AG04450 (cell line): ENCODE results near the gene DCDC1. TPM values are rescaled to one million over a fixed set of nuclear protein-coding genes. Genes with fewer than 3 reads are reported as not detected.

ENCODE experiments used
- CTCF ChIA-PET: fragments of 300-600, 350-600 bp; formaldehyde crosslinking; extraction: SDS; loops from one replicate; lab custom pipeline; 2022; ENCODE audit warnings: antibody characterized with exemption, inconsistent platforms; lab: Charles Lee
- POLR2A ChIA-PET: fragments of 350-600 bp; formaldehyde crosslinking; extraction: SDS; loops from one replicate; lab custom pipeline; 2021; ENCODE audit warnings: antibody characterized with exemption, inconsistent platforms; lab: Yijun Ruan, JAX
- DNase-seq: peaks from one replicate; pipeline ENCODE4 v3.0.0-alpha.2; 2011; ENCODE audit warnings: low read depth, low spot score
- H3K27ac ChIP-seq: one replicate; pipeline ENCODE4 v1.5.1; 2012; ENCODE audit warnings: low read depth, low read length, control low read depth
- H3K27me3 ChIP-seq: one replicate; pipeline ENCODE4 v1.6.0; 2012; ENCODE audit warnings: low read length; ENCODE audit not compliant: control insufficient read depth, insufficient read depth
- H3K4me3 ChIP-seq: 2 replicates; pipeline ENCODE4 v1.5.1; 2011; ENCODE audit warnings: mild to moderate bottlenecking, low read depth, low read length, control low read depth
- H3K9me3 ChIP-seq: 2 replicates; pipeline ENCODE4 v1.5.1; 2012; ENCODE audit warnings: low read length; ENCODE audit not compliant: control insufficient read depth, insufficient read depth
- CTCF ChIP-seq: IDR thresholded peaks from 2 replicates; pipeline ENCODE4 v1.5.1; 2011; ENCODE audit warnings: low read depth, low read length, control low read depth, inconsistent platforms
- polyA plus RNA-seq: library from polyadenylated mRNA; depleted of rRNA; stranded (reverse); fragments of >200 nt; gene quantifications from 2 replicates; pipeline ENCODE4 v1.2.3, GENCODE V29; 2011

The DCDC1 gene
- polyA plus RNA-seq, 1 experiment = 0.02 TPM

- no peak for DNase-seq
- ChIA-PET CTCF (interaction anchor here (0.9 to 1.3 kb wide), 2 partner anchors 61 to 508 kb away, joined by 3 to 4 read pairs; no protein-coding TSS in a partner anchor), POLR2A (no interaction called here)
- TF ChIP-seq CTCF = no peak
- no peak overlapping the region for H3K27ac ChIP-seq
- H3K27me3 ChIP-seq = no peaks in the 10 kb centered on the region
- H3K9me3 ChIP-seq = no peaks in the 10 kb centered on the region
- H3K4me3 ChIP-seq = no peak overlapping the region
Measured at GRCh38 chr11:30853439-30853838, 516.1 kb downstream of the DCDC1 start.

GRCh38 chr11:30852645-30853044, 516.9 kb downstream of the DCDC1 start:
- no peaks in the 10 kb centered on the region for H3K9me3 ChIP-seq
- H3K4me3 ChIP-seq = no peak overlapping the region
- no peak for DNase-seq
- POLR2A ChIA-PET = no interaction called here
- no peak overlapping the region for H3K27ac ChIP-seq
- CTCF ChIA-PET = interaction anchor here (0.9 kb wide), 1 partner anchor 508 kb away, joined by 3 read pairs; no protein-coding TSS in a partner anchor
- no peaks in the 10 kb centered on the region for H3K27me3 ChIP-seq
- TF ChIP-seq CTCF = no peak

GRCh38 chr11:30852091-30852490, 517.4 kb downstream of the DCDC1 start:
- H3K27me3 ChIP-seq = no peaks in the 10 kb centered on the region
- no peak overlapping the region for H3K27ac ChIP-seq
- TF ChIP-seq CTCF = no peak
- CTCF ChIA-PET = interaction anchor here (0.9 kb wide), 1 partner anchor 1323 kb away, joined by 3 read pairs; no protein-coding TSS in a partner anchor
- DNase-seq = no peak
- H3K9me3 ChIP-seq = no peaks in the 10 kb centered on the region
- POLR2A ChIA-PET = no interaction called here
- no peak overlapping the region for H3K4me3 ChIP-seq

- H3K4me3 ChIP-seq = no peak overlapping the region
- no peaks in the 10 kb centered on the region for H3K27me3 ChIP-seq
- DNase-seq = no peak
- H3K9me3 ChIP-seq = no peaks in the 10 kb centered on the region
- TF ChIP-seq CTCF = no peak
- CTCF ChIA-PET = no interaction called here
- no peak overlapping the region for H3K27ac ChIP-seq
- POLR2A ChIA-PET = no interaction called here
Measured at GRCh38 chr11:30837252-30837651, 532.3 kb downstream of the DCDC1 start.

GRCh38 chr11:30832831-30833230, 536.7 kb downstream of the DCDC1 start:
- no peaks in the 10 kb centered on the region for H3K27me3 ChIP-seq
- no peak for DNase-seq
- no peak overlapping the region for H3K4me3 ChIP-seq
- TF ChIP-seq CTCF = no peak
- ChIA-PET CTCF (no interaction called here), POLR2A (no interaction called here)
- no peaks in the 10 kb centered on the region for H3K9me3 ChIP-seq
- H3K27ac ChIP-seq = no peak overlapping the region
